Ecto neural progenitor cell (in vitro differentiated cells): ENCODE data around the gene TARDBP.
A peak's percentile ranks its signal among the peaks of the same experiment; 100 is the strongest.
"Not testable (repeated sequence)": the region's sequence is repeated elsewhere in the genome, so short reads cannot be mapped to it uniquely, and the experiment has no call there.

Experiments
- DNase-seq: peaks from one replicate; pipeline ENCODE4 v3.0.0-alpha.2; 2018; ENCODE audit warnings: low spot score

TARDBP gene

DNA sequence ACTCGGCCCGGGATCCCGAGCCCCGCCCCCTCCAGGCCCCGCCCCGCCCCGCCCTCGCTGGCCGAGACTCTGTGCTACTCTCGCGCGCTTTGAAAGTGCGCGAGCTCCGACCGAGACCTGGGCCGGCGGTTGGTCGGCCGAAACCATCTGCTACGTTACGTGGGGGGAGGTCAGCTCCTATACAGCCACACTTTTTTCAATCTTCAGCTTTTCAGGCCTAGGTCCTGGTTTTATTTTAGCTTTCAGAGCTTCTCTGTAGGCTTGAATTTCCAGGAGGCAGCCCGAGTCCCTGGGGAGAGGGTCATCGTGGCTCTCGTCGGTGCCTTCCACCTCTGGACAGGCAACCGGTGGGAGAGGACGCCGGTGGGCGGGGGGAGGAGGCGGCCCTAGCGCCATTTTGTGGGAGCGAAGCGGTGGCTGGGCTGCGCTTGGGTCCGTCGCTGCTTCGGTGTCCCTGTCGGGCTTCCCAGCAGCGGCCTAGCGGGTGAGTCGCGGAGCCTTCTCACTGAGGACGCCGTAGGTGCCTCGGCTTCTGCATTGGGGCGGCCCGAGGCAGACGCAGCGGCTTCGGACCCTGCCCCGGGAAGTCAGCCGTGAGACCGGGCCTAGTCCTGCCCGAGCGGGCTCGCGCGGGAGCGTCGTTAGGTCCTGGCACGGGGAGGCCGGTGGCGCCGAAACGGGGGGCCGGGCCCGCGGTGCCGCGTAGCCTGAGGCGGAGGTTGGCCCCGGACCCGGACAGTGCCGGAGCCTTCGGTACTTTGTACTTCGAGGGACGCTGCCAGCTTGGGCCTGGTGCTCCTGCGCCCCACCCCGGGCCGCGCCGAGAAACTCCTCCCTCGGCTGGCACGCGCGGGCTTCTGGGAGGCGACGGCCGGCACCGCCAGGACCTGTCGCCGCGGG, at the start of gene TARDBP:
Gene TARDBP (plus strand): TSS at position 395 of the 900 bp plus-strand sequence. CDS start 1,074 bp downstream, outside the sequence.
- peak; percentile 94 for DNase-seq

DNA sequence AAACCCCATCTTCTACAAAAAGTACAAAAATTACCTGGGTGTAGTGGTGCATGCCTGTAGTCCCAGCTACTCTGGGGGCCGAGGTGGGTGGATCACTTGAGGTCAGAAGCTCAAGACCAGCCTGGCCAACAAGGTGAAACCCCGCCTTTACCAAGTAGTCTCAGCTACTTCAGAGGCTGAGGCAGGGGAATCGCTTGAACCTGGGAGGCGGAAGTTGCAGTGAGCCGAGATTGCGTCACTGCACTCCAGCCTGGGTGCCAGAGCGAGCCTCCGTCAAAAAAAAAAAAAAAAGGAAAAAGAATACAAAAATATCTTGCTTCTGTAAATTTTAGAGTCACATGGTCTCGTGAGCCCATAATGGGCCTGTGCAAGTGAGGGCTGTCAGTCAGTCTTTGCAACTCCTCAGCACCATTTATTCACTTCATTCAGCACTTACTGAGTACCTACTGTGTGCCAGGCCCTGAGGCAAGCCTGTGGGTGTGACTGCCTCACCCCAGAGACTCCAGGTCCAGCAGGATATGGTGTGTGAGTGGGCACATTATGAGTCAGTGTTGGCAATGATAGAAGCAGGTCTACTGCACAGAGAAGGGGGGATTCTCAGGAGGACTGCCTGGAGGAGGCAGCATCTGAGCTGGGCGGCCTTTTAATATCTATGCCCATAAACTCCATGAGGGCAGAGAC, 46.8 kb upstream of the TARDBP start:
- DNase-seq = no peak

DNA sequence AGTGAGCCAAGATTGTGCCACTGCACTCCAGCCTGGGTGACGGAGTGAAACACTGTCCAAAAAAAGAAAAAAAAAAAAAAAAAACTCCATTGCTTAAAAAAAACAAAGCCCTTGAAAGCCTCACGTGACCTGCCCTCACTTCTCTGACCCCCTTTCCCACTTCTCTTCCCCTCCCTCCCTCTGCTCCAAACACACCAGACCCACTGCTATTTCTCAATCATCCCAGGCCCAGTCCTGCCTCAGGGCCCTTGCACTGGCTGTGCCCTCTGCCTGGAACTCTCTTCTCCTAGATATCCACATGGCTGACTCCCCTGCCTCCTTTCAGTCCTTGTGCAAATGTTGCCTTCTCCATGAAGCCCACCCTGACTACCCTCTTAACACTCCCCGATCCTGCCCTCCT, 45.4 kb upstream of the TARDBP start:
- DNase-seq = no peak

DNA sequence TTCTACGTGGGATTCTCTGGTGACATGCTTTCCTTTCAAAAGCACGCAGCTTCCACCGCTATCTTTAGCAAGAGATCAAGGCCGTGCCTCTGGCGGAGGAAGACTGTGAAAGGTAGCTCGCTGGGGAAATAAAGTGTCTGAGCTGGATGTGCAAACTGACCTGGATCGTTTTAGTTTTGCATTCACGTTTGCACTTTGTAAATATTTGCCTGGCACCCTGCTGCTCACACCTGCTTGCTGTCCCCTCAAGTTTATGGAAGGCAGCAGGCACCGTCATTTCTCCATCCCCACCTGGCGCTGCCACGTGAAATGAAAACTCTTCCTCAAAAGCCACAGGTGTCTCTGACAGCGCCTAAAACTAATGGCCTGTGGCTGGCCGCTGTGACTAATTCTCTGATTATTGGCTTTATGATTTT, 44.0 kb upstream of the TARDBP start:
- no peak for DNase-seq

DNA sequence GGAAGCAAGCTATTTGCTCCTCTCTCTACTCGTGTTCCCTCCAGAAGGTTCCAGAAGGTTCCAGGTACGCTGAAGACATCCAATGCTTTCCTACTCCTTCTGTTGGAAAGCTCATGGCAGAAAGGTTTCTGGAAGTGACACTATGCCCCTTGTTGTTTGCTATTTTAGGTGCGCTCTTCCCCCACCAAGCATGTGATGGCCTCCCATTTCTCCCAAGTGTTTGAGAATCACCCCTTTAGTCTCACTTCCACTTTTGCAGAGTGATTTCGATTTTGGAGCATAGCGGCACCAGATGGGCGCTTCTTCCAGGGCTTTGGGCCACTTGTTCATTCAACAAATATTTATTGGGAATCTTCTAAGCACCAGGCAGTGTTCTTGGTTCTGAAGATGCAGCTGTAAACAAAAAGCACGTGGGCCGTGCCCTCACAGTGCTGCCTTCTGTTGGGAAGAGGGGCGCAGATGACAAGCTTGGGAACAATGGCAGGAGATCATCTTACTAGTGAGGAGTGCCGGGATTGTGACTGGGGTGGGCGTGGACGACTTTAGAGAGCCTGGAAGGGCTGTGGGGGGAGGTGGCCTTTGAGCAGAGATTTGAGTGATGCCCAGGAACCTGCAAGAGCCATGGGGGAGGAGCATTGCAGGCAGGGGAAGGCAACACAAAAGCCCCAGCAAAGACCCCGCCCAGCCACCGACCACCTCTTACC, 43.0 kb upstream of the TARDBP start:
- peak; percentile 70 for DNase-seq

DNA sequence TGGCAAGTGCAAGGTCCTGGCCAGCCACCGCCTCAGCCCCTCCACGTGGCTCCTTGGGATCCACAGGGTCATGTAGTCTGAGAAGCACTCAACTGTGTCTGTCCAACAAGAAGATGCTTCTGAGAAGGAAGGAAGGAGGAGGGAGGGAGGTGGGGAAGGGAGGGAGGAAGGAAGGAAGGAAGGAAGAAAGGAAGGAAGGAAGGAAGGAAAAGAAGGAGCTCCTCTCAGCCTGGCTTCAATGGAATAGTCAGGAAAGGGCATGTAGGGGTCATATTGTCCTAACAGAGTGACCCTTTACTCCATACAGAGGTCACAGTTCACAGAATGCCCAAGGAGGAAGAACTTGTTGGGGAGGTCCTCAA, 42.5 kb upstream of the TARDBP start:
- no peak for DNase-seq

DNA sequence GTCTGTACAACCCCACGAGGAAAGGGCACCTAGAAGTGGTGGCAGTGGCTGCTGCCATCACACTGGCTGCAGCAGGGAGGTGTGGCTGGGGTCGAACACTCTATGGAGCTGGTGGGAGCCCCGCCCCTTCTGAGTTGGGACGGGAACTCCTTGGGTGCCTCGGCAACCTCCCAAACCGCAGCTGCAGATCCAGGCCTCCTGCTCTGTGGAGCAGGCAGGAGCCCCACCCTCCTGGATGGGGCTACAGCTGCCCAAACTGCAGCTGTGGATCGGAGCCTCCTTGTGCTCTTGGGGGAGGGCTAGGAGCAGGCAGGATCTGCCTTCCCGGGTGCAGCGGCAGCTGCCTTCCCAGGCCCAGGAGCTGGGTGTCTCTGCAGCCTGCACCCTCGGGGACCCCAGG, 38.9 kb upstream of the TARDBP start:
- no peak for DNase-seq

DNA sequence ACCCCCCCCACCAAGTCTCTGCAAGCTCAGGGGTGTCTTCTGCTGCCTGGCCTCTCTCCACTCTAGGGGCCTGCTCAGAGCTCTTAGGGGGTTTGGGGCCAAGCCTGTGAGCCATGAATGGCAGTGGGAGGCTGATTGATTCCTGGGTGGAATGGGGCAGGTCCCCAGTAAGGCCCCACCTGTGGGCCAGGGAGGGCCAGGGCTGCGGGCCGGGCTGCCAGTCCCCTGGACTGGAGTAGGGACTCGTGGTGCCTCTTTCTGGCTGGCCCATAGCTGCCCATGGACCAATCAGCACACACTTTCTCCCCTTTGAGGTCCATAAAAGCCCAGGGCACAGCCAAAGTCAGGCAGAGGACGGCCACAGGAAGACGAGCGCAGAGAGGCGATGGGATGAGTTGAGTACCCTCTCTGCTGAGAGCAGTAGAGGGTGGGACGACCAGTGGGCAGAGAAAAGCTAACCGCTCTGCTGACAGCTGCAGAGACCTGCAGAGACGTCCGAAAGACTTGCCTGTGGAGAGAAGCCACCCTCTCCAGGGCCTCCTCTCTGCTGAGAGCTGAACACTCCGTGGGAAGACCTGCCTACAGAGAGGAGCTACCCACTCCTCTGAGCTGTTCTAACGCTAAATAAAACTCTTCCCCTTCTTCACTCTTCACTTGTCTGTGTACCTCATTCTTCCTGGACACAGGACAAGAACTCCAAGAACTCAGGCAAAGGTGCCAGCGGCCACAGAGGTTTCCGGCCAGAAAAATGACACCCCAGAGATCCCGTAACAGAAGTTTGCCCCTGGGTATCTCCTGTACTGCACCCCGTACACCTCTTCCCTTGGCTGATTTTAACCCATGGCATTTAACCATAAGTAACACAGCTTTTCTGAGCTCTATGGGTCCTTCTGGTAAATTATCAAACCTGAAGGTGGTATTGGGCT, 38.2 kb upstream of the TARDBP start:
- no peak for DNase-seq

DNA sequence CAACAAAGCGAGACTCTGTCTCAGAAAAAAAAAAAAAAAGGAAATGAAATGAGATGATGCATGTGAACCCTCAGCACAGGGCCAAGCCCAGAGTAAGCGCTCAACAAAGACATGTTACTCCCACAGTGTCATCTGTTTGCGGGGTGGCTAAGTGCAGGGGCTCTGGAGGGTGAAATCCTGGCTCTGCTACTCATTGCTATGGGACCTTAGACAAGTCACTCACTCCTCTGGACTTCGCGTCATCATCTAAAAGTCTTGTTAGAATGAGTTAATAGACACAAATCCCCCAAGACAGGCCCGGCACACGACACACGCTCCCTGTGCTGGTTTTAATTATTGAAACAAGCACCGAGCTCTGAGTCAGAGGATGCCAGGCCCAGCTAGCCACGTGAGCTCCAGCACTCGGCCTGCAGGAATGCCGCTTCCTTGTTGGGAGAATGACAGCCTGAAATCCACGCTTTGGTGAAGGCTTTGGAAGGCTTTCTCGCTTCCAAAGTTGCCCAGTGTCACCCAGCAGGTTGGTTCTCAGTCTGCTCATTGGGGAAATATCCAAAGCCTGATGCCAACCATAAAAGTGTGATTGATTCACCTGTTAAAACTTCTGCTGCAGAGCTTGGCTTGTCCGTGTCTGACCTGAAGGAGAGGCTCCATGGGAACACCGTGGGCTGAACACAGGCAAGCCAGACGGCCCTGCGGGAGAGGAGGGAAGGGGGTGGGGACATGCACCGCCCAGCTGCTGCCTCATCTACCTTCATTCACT, 36.7 kb upstream of the TARDBP start:
- DNase-seq = no peak

DNA sequence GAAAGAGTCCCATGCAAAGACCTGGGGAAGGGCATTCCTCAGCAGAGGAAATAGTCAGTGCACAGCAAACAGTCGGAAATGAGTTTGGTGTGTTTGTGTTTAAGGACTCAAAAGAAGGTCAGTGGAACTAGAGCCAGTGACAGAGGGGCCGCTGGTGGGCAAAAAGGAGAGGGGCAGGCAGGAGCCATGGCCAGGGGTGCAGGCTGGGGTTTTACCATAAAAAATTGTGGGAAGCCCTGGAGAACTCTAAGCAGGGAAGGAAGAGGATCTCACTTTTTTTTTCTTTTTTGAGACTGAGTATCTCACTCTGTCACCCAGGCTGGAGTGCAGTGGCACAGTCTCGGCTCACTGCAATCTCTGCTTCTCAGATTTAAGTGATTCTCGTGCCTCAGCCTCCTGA, 33.7 kb upstream of the TARDBP start:
- DNase-seq = no peak

DNA sequence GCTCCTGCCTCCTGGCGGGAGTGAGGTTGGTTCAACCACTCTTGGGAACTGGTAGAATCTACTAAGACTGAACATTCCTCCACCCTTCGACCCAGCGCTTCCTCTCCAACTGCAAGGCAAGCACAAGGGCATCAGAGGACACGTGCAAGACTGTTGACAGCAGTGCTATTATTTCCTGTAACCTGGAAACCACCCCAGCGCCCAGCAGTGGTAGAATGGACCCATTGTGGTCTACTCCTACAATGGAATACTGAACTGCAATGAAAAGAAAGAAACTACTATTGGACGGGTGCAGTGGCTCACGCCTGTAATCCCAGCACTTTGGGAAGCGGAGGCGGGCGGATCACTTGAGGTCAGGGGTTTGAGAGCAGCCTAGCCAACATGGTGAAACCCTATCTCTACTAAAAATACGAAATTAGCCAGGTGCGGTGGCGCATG, 33.0 kb upstream of the TARDBP start:
- DNase-seq = no peak

DNA sequence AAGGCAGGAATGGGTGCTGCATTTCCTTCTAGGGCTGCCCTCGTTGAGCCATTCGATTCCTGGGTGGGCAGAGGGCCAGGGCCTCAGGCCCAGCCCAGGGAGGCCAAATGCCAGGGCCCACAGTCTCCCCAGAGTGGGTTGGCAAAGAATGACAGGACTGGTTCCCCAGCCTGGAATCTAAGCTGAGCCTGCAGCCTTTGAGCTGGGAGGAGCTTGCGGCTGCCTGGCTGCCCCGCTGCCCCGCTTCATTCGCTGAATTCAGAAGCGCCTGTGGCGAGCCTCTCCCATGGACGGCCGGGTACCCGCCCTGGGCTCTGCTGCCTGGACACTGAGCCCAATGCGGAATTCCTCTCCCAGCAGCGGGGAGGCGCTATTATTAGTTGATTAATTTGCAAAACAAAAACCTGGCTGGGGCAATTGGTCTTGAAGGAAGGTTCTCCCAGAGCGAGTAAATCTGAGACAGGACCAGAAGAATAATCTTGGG, 32.3 kb upstream of the TARDBP start:
- DNase-seq = peak; percentile 93

DNA sequence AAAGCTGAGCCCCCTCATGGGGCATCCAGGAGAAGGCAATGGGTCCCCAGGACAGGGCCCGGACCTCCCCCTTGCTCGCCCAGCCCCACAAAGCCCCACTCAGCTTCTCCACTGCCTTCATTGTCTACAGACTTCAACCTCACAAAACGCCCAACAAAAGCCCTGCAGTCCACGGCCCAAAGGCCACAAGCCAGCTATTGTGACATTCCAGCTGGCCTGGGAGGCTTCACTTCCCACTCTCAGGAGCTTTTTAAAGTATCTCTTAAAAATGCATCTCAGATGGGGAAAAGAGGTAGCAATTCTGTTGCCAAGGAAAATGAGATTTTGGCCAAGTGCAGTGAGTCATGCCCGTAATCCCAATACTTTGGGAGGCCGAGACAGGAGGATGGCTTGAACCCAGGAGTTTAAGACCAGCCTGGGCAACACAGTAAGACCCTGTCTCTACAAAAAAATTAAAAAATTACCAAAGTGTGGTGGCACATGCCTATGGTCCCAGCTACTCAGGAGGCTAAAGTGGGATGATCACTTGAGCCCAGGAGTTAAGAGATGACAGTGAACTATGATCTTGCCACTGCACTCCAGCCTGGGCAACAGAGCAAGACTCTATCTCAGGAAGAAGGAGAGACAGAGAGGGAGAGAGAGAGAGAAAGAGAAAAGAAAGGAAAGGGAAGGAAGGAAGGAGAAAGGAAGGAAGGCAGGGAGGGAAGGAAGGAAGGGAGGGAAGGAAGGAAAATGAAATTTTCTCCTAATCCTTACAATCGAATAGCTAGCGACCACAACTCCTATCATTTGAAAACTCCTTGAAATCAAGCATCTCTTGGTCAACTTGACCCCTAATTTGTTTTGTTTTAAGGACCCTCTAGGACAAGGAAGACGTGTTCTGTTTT, 31.4 kb upstream of the TARDBP start:
- peak; percentile 67 for DNase-seq

DNA sequence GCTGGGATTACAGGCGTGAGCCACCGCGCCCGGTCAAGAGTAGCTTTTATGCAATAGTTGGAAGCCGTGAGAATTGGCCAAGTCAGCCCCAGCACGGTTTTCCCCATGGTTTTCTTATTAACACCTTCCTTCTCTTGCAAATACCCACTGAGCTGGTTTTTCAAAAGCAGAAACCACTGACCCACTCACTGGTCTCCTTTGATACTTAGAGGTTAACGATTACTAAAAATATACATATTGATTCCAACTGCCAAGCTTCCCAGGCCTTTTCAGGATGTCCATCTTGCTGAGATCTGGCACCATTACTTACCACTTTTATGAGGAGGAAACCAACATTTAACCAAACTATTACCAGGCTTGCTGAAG, 25.9 kb upstream of the TARDBP start:
- DNase-seq = no peak

DNA sequence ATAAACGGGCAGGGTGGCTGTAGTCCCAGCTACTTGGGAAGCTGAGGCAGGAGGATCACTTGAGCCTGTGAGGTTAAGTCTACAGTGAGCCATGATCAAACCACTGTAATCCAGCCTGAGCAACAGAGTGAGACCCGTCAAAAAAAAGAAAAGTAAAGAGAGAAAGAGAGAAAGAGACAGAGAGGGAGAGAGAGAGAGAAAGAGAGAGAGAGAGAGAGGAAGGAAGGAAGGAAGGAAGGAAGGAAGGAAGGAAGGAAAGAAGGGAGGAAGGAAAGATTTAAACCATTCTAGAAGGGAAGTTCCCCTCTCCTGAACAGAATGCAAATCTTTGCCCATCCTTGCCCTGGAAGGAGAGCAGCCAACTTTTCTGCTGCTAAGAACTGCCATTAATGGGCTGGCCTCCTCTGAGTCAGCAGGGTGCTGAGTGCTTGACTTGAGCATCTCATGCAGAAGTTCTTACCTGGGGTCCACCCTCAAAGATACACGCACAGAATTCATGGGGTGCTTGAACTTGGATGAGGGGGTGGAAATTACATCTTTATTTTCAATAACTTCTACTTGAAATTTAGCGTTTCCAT, 24.5 kb upstream of the TARDBP start:
- DNase-seq = no peak

DNA sequence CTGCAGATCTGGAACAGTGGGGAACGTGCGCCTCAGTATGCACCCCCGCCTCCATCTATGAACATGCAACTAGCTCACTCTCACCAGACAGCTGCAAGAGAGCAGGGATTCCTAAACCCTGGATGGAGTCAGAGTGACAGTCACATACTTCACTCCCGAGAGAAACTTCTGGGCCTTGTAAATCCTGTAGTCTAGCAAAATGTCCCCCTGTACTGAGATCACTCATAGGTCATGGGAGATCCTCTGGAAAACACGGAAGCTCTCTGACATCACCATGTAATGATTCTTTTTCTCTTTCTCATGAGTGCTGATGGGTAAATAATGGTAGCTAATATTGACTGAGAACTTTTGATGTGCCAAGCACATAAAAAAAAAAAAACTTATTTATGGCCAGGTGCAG, 23.4 kb upstream of the TARDBP start:
- DNase-seq = no peak

DNA sequence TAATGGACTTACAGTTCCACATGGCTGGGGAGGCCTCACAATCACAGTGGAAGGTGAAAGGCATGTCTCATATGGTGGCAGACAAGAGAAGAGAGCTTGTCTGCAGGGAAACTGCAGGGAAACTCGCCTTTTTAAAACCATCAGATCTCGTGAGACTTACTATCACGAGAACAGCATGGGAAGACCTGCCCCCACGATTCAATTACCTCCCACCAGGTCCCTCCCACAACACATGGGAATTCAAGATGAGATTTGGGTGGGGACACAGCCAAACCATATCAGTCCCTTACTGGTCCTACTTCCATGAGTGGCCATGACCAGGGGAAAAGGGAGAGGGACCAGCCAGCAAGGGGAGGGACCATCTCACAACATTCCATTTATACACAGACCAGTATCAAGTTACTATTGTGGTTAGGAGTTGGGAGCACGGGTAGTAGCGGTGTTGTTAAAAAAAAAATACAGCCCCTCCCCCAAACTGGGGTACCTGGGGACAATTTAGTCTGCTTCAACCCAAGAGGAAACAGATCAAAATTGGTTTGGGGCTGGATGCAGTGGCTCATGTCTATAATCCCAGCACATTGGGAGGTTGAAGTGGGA, 22.4 kb upstream of the TARDBP start:
- DNase-seq = not testable (repeated sequence)

DNA sequence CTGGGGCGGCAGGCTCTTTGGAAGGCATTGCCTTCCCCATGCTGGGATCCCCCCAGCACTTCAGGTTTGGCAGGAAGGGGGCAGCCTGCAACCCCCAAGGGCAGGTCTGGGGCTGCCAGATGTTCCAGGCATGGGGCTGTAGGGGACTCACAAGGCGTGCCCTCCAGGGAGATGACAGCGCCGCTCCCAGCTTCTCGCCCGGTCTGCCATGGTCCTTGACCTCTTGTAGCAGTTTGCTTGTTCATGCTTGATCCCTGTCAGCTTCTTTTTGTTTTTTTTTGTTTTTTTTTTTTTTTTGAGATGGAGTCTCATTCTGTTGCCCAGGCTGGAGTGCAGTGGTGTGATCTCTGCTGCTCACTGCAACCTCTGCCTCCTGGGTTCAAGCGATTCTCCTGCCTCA, 21.6 kb upstream of the TARDBP start:
- no peak for DNase-seq

DNA sequence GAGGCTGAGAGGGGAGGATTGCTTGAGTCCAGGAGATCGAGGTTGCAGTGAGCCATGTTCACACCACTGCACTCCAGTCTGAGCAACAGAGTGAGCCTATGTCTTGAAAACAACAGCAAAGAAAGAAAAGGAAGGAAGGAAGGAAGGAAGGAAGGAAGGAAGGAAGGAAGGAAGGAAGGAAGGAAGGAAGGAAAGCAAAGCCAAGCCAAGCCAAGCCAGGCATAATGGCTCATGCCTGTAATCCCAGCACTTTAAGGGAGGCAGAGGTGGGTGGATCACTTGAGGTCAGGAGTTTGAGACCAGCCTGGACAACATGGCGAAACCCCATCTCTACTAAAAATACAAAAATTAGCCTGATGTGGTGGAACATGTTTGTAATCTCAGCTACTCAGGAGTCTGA, 20.4 kb upstream of the TARDBP start:
- not testable (repeated sequence) for DNase-seq
